ENCODE results near the gene LINC01488.

Gene LINC01488

DNA sequence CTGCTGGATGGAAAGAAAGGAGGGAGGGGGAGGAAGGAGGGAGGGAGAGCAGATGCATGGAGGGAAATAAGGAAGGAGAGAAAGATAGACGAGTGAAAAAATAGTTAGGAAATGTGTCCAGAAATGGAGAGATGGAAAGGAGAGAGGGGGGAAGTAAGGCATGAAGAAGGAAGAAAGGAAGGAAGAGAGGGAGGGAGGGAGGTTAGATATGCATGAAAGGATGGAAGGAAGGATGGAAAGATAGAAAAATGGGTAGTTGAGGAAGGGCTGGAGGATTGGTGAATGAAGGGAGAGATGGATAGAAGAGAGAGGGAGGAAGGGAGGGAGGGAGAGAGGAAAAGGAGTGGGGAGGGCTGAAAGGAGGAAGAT lies 19.6 kb downstream of the LINC01488 start:
- no peak overlapping the region for H3K9ac ChIP-seq (ENCODE audit: low read depth, low read length)
- H3K4me3 ChIP-seq (ENCODE audit: low read length), result no peak overlapping the region
- no peaks in the 10 kb centered on the region for H3K4me1 ChIP-seq (ENCODE audit: insufficient read depth, low read length)
- no peaks in the 10 kb centered on the region for H3K36me3 ChIP-seq (ENCODE audit: insufficient read depth, low read depth, low read length)
- H3K27ac ChIP-seq (ENCODE audit: low read length), result no peak overlapping the region
- peaks cover under 1% of the 10 kb centered on the region; the same call in 1 of the 2 replicates for H3K9me3 ChIP-seq (ENCODE audit: insufficient read depth, low read depth, low read length)
- H3K27me3 ChIP-seq (ENCODE audit: insufficient read depth, low read length), result no peaks in the 10 kb centered on the region; the same call in 1 of the 2 replicates

DNA sequence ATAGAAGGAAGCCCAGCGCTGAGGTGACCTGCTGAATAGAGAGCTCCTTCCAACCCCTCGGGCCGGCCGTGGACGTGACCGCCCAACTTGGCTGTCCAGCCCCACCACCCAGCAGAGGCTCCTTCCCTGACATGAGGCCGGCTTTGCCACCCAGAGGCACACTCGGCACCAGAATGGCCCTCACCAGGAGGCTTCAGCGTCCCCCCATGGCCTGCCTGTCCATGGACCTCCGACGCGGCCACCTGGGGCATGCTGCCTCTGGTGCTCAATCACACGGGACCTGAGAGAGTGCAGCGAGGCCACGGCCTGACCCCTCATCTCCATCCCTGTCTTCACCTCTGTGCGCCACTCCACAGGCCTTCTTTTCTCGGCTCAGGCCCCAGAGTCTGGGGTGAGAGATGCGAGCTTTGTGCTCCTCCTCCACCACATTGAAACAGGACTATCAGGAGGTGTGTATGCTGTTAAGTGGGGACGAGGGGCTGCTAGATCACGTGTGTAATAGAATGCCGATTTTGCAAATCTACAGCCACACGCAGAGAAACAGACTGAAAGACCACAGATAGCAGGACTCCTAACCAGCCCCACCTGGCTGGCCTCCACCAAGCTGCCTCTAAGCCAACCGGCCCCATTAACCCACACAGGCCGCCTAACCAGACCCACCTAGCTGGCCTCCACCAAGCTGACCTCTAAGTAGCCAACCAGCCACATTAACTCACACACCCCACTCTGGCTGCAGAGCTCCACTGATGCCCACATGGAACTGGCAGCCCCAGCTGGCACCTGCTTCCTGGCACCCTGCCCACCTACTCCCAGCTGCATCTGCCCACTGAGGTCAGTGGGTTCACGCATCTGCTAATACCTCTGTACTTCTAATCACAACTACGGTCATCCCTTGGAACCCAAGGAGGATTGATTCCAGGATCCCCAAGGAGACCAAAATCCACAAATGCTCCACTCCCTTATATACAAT lies 20.7 kb downstream of the LINC01488 start:
- no peaks in the 10 kb centered on the region for H3K4me1 ChIP-seq (ENCODE audit: insufficient read depth, low read length)

DNA sequence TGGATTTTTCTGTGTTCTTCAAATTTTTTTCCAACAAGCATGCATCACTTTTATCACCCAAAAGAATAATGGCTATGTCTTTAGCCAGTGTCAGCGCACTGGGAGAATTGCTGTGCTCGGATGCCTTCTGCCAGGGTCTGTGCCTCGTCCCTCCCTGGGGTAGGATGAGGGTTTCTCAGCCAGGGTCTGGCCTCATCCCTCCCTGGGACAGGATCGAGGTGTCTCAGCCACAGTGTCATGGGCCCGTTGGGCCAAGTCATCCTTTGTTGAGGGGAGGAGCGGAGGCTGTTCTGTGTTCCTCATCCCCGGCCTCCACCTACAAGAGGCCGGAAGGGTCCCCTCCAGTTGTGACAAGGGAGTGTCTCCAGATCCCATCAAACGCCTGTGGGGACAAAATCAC lies 22.7 kb downstream of the LINC01488 start:
- Histone ChIP-seq H3K9me3 (ENCODE audit: insufficient read depth, low read depth, low read length) (peaks cover 5% of the 10 kb centered on the region; the same call in 1 of the 2 replicates), H3K27me3 (ENCODE audit: insufficient read depth, low read length) (no peaks in the 10 kb centered on the region; the same call in 1 of the 2 replicates), H3K4me3 (ENCODE audit: low read length) (no peak overlapping the region), H3K36me3 (ENCODE audit: insufficient read depth, low read depth, low read length) (no peaks in the 10 kb centered on the region), H3K27ac (ENCODE audit: low read length) (no peak overlapping the region), H3K4me1 (ENCODE audit: insufficient read depth, low read length) (no peaks in the 10 kb centered on the region), H3K9ac (ENCODE audit: low read depth, low read length) (no peak overlapping the region)

More for the DNA sequence above, 20.7 kb downstream of the LINC01488 start:
- Histone ChIP-seq H3K4me3 (ENCODE audit: low read length) (no peak overlapping the region), H3K36me3 (ENCODE audit: insufficient read depth, low read depth, low read length) (no peaks in the 10 kb centered on the region), H3K27me3 (ENCODE audit: insufficient read depth, low read length) (no peaks in the 10 kb centered on the region; the same call in 1 of the 2 replicates), H3K9ac (ENCODE audit: low read depth, low read length) (no peak overlapping the region), H3K9me3 (ENCODE audit: insufficient read depth, low read depth, low read length) (peaks cover 5% of the 10 kb centered on the region; the same call in 1 of the 2 replicates), H3K27ac (ENCODE audit: low read length) (no peak overlapping the region)

DNA sequence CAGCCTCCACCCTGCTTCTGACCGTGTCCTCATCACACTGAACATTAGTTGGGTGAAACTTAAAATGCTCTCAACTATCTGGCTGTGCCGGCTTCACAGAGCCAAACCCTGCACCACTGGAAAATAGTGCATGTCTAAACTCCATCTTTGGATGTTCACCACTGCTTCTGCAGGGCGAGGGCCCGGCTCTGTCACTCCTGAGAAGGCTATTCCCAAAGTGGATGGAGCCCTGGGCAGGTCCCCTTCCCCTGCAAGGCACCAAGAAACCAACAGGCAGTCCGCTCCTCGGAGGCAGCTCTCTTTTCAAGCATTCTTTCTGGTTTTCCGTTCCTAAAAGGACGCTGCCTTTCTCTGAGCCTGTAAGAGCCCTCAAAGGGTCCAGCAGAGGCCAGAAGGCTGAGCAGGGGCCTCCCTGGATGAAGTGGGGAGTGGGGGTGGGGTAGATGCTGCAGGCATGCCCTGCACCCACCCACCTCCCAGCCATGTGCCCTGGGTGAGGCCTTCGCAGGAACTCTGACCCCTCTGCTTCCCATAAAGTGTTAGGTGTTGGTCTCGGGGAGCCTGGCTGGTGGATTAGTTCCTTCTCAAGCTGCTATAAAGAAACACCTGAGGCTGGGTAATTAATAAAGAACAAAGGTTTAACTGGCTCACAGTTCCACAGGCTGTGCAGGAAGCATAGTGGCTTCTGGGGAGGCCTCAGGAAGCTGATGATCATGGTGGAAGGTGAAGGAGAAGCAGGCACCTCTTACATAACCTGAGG lies 23.3 kb downstream of the LINC01488 start:
- no peak overlapping the region for H3K27ac ChIP-seq (ENCODE audit: low read length)
- no peak overlapping the region for H3K4me3 ChIP-seq (ENCODE audit: low read length)
- H3K9me3 ChIP-seq (ENCODE audit: insufficient read depth, low read depth, low read length), result peaks cover 5% of the 10 kb centered on the region; the same call in 1 of the 2 replicates
- no peaks in the 10 kb centered on the region; the same call in 1 of the 2 replicates for H3K27me3 ChIP-seq (ENCODE audit: insufficient read depth, low read length)
- H3K9ac ChIP-seq (ENCODE audit: low read depth, low read length), result no peak overlapping the region
- H3K4me1 ChIP-seq (ENCODE audit: insufficient read depth, low read length), result no peaks in the 10 kb centered on the region
- H3K36me3 ChIP-seq (ENCODE audit: insufficient read depth, low read depth, low read length), result no peaks in the 10 kb centered on the region

GRCh38 chr11:69508974-69509373 lies 27.5 kb downstream of the LINC01488 start:
- H3K9me3 ChIP-seq (ENCODE audit: insufficient read depth, low read depth, low read length), result peaks cover 5% of the 10 kb centered on the region; the same call in 1 of the 2 replicates
- H3K4me1 ChIP-seq (ENCODE audit: insufficient read depth, low read length), result no peaks in the 10 kb centered on the region
- no peaks in the 10 kb centered on the region for H3K36me3 ChIP-seq (ENCODE audit: insufficient read depth, low read depth, low read length)
- H3K27me3 ChIP-seq (ENCODE audit: insufficient read depth, low read length), result no peaks in the 10 kb centered on the region
- H3K9ac ChIP-seq (ENCODE audit: low read depth, low read length), result no peak overlapping the region
- H3K27ac ChIP-seq (ENCODE audit: low read length), result no peak overlapping the region
- H3K4me3 ChIP-seq (ENCODE audit: low read length), result no peak overlapping the region

- Histone ChIP-seq H3K27me3 (ENCODE audit: insufficient read depth, low read length) (no peaks in the 10 kb centered on the region), H3K36me3 (ENCODE audit: insufficient read depth, low read depth, low read length) (no peaks in the 10 kb centered on the region), H3K4me3 (ENCODE audit: low read length) (no peak overlapping the region), H3K27ac (ENCODE audit: low read length) (no peak overlapping the region), H3K9ac (ENCODE audit: low read depth, low read length) (no peak overlapping the region), H3K9me3 (ENCODE audit: insufficient read depth, low read depth, low read length) (peaks cover 5% of the 10 kb centered on the region; the same call in 1 of the 2 replicates), H3K4me1 (ENCODE audit: insufficient read depth, low read length) (no peaks in the 10 kb centered on the region)
Observed at GRCh38 chr11:69509381-69509780, 27.9 kb downstream of the LINC01488 start.

DNA sequence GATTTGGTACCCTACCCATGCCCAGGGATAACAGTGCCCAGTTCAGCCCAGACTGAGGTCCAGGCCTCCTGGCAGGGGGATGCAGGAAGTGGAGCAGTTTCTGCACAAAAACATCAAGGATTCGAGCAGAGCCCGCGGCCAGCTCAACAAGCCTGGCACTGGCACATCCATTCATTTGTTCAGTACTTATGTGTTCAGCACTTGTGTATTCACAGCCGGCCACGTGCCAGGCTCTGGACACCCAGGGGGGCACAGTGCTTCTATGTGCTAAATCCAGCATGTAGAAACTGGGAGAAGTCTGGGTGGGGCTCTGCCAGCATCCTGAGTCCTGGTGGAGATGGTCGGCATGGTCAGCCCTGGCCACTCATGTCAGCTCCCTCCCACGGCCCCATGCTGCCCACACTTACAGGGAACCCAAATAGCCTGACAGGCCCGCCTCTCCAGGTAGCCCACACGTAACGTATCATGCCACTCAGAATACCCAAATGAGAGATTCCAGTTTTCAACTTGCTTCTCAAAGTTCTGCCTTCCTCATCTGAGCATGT lies 28.5 kb downstream of the LINC01488 start:
- no peak overlapping the region for H3K9ac ChIP-seq (ENCODE audit: low read depth, low read length)
- peaks cover 5% of the 10 kb centered on the region; the same call in 1 of the 2 replicates for H3K9me3 ChIP-seq (ENCODE audit: insufficient read depth, low read depth, low read length)
- H3K27ac ChIP-seq (ENCODE audit: low read length), result no peak overlapping the region
- no peaks in the 10 kb centered on the region for H3K27me3 ChIP-seq (ENCODE audit: insufficient read depth, low read length)
- no peaks in the 10 kb centered on the region for H3K4me1 ChIP-seq (ENCODE audit: insufficient read depth, low read length)
- H3K4me3 ChIP-seq (ENCODE audit: low read length), result no peak overlapping the region
- no peaks in the 10 kb centered on the region for H3K36me3 ChIP-seq (ENCODE audit: insufficient read depth, low read depth, low read length)

DNA sequence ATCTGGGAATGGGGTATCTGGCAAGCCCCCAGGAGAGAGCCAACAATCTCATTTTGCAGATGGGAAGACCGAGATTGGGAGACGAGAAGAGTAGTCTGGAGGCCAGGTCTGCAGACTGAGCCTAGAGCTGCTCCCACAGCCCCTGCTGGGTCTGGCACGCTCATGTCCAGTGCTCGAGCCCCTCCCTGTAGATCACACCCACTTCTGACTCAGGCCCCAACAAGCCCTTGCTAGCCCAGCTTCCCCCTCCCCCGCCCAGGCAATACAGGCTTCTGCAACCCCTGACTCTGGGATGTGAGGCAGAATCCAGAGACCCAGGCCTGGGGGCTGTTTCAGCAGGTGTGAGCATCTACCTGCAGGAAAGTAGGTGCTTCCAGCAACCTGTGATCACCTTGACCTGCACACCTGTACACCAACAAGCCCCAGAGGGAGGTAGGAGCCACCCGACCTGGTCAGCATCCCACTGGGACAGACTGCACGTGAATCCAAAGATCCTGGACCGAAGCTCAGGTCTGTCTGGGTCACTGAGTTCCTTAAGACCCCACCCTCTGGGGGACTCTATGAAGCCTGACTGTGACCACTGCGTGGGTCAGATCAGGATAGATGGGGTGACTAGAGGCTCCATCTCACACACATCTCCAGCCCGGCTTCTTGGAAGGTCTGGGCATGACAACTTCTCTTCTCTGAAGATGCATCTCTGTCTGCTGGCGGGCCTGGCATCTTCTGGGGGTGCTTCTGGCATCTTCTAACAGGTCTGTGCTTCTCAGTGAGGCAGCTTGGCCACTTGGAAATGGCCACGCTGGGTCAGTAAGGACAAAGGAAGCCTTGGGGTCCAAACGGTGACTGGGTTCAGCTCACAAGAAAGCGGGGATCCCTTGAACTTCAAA lies 29.3 kb downstream of the LINC01488 start:
- Histone ChIP-seq H3K36me3 (ENCODE audit: insufficient read depth, low read depth, low read length) (no peaks in the 10 kb centered on the region), H3K4me3 (ENCODE audit: low read length) (no peak overlapping the region), H3K27me3 (ENCODE audit: insufficient read depth, low read length) (no peaks in the 10 kb centered on the region), H3K4me1 (ENCODE audit: insufficient read depth, low read length) (no peaks in the 10 kb centered on the region), H3K9ac (ENCODE audit: low read depth, low read length) (no peak overlapping the region), H3K27ac (ENCODE audit: low read length) (no peak overlapping the region), H3K9me3 (ENCODE audit: insufficient read depth, low read depth, low read length) (peaks cover 5% of the 10 kb centered on the region; the same call in 1 of the 2 replicates)

- Histone ChIP-seq H3K4me1 (ENCODE audit: insufficient read depth, low read length) (no peaks in the 10 kb centered on the region), H3K36me3 (ENCODE audit: insufficient read depth, low read depth, low read length) (no peaks in the 10 kb centered on the region), H3K4me3 (ENCODE audit: low read length) (no peak overlapping the region), H3K27me3 (ENCODE audit: insufficient read depth, low read length) (no peaks in the 10 kb centered on the region), H3K9me3 (ENCODE audit: insufficient read depth, low read depth, low read length) (0 out of 2 replicates have a peak, but pooled peaks cover under 1% of the 10 kb centered on the region), H3K27ac (ENCODE audit: low read length) (no peak overlapping the region), H3K9ac (ENCODE audit: low read depth, low read length) (no peak overlapping the region)
Observed at GRCh38 chr11:69511358-69512055, 30.0 kb downstream of the LINC01488 start.

- Histone ChIP-seq H3K36me3 (ENCODE audit: insufficient read depth, low read depth, low read length) (no peaks in the 10 kb centered on the region), H3K27ac (ENCODE audit: low read length) (no peak overlapping the region), H3K27me3 (ENCODE audit: insufficient read depth, low read length) (no peaks in the 10 kb centered on the region), H3K9me3 (ENCODE audit: insufficient read depth, low read depth, low read length) (no peaks in the 10 kb centered on the region), H3K4me1 (ENCODE audit: insufficient read depth, low read length) (no peaks in the 10 kb centered on the region), H3K4me3 (ENCODE audit: low read length) (no peak overlapping the region), H3K9ac (ENCODE audit: low read depth, low read length) (no peak overlapping the region)
Observed at GRCh38 chr11:69512136-69512535, 30.7 kb downstream of the LINC01488 start.
